ENCODE data around the gene USP54.
A peak's percentile ranks its signal among the peaks of the same experiment; 100 is the strongest.
"Not testable (repeated sequence)": the region's sequence is repeated elsewhere in the genome, so short reads cannot be mapped to it uniquely, and the experiment has no call there.

The USP54 gene

GRCh38 chr10:73590881-73591799 is at the start of gene USP54:
Gene USP54, minus strand, starts transcription at chr10:73591342. Its CDS starts 15,684 bp downstream, at chr10:73575658.
- DNase-seq (ENCODE audit: low read depth) = peak; percentile 56

DNA sequence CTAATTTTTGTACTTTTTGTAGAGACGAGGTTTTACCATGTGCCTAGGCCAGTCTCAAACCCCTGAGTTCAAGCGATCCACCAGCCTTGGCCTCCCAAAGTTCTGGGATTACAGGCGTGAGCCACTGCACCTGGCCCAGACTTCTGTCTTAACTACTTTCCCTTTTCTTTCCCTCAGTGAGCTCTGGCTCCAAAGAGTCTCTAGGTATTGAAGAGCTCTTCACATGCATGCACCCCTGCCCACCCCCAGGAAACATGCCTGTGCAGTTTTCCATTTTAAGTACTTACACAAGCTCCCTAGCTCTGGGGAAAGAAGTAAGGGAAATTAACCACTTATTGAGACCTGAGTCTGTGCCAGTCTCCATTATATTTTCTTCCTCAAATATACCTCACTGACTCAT is 48.1 kb upstream of the USP54 start:
- no peak for DNase-seq (ENCODE audit: low read depth)

DNA sequence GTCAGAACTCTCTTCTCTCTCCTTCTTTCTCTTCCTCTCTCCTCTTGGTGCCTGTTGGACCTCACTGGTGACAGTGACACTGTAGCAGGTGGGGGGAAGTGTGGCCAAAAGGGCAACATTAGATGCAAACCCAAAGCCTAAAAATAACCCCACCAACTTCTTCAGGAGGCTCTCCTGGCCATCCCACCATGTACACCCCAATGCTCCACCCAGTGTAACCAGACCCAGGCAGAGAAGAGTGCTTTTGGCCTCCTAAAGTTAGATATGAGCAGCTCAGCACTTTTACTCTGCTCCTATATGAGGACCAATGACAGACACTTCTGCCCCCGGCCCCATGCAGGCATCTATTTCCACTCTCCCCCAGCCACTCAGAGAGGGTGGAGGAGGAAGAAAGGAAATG is 44.6 kb upstream of the USP54 start:
- DNase-seq (ENCODE audit: low read depth) = no peak

- no peak for DNase-seq (ENCODE audit: low read depth)
These were observed 43.3 kb upstream of the USP54 start for GRCh38 chr10:73634421-73634820.

GRCh38 chr10:73629165-73629564 is 38.0 kb upstream of the USP54 start:
- no peak for DNase-seq (ENCODE audit: low read depth)

DNA sequence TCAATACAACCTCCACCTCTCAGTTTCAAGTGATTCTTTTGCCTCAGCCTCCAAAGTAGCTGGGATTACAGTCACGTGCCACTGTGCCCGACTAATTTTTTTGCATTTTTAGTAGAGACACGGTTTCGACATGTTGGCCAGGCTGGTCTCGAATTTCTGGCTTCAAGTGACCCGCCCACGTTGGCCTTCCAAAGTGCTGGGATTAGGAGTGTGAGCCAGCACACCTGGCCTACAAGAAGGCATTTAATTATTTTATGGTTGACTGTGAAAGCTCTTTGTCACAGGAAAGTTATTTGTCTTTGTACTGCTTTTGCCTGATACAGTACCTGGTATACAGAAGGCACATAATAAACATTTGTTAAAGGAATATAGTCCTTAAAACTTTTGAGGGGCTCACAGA is 37.3 kb upstream of the USP54 start:
- no peak for DNase-seq (ENCODE audit: low read depth)

DNA sequence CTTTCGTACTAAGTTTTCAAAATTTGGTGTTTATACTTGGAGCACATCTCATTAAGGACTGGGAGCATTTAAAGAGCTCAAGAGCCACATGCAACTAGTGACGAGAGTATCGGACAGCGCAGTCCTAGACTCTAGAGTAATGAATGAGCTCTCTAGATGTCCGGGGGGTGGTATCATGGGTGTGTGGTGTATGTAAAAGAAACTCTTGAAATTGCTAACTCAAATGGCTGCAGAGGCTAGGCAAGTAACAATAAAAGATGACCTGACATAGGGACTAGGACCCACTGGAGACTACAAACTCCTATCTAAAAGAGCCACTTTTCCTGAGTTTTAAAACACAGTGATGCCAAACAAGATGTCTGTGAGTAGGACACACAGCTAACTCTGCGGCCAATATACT is 36.2 kb upstream of the USP54 start:
- no peak for DNase-seq (ENCODE audit: low read depth)

- DNase-seq (ENCODE audit: low read depth) = peak; percentile 98
These were observed 35.0 kb upstream of the USP54 start for GRCh38 chr10:73625884-73626752.

DNA sequence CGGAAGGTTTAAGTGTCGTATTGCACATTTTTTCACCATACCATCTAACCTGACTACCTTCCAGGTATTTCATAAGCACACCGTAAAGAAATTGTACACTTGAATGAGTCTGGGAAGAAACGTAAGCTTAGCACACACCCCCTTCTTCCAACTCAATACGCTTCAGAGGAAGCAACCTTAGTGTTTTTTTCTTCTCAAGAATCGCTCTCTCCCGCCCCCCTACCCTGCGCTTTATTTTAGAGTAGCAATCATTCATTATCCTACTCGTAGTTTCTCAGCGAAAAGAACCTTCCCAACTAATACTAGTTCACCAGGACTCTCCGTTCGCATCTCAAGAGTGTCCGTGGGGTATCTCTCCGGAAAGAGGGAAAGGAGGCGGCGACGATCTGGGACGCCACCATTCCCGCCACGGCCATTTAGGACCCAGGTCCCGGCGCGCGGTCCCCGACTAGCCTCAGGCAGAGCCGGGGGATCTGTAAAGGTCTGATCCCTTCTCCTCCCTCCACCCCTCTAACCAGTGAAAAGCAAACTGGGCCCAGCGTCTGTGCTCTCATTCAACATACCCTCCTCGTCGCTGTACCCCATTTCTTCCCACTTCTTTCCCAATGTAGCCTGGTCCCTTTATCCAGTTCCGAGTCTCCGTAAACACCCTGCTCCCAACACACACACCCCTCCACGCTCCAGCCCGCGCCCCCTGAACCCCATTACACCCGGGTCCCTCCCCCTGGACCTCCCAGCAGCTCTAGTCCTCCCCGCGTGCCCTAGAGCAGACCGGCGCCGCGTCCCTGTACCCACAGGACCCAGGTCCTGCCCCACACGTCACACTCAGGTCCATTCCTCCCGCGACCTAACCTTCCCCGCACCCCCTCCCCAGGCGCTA is 34.1 kb upstream of the USP54 start:
- peak; percentile 7 for DNase-seq (ENCODE audit: low read depth)

DNA sequence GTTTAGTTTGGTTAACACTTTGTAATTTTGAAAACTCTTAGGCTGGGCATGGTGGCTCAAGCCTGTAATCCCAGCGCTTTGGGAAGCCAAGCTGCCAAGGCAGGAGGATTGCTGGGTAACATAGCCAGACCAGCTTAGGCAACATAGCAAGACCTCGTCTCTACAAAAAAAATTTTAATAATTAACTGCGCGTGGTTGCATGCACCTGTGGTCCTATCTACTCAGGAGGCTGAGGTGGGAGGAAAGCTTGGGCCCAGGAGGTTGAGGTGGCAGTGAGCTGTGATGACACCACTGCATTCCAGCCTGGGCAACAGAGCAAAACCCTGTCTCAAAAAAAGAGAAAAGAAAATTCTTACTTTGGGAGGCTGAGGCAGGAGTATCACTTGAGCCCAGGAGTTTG is 31.9 kb upstream of the USP54 start:
- DNase-seq (ENCODE audit: low read depth) = no peak

DNA sequence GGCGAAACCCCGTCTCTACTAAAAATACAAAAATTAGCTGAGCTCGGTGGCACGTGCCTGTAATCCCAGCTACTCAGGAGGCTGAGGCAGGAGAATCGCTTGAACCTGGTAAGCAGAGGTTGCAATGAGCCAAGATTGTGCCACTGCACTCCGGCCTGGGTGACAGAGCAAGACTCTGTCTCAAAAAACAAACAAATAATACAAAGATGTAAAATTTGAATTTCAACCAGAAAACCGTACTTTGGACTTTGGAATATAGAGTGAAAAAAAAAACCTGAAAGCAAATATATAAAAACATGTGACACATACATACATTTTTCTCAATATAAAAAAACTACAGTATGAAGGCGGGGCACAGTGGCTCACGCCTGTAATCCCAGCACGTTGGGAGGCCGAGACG is 29.8 kb upstream of the USP54 start:
- DNase-seq (ENCODE audit: low read depth) = not testable (repeated sequence)

GRCh38 chr10:73617143-73617542 is 26.0 kb upstream of the USP54 start:
- not testable (repeated sequence) for DNase-seq (ENCODE audit: low read depth)

DNA sequence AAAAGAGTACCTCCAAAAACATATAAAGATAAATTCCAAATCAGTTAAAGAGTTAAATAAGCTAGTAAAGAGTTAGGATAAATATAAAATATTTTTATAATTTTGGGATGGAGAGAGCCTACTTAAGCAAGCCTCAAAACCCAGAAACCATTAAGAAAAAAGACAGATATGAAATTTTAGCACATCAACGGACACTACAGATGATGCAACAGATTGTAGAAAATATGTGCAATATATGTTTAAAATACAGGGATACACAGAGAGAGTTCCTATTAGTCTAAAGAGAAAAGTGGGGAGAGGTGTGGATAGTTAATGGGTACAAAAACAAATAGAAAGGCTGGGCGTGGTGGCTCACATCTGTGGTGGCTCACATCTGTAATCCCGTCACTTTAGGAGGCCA is 23.6 kb upstream of the USP54 start:
- no peak for DNase-seq (ENCODE audit: low read depth)

DNA sequence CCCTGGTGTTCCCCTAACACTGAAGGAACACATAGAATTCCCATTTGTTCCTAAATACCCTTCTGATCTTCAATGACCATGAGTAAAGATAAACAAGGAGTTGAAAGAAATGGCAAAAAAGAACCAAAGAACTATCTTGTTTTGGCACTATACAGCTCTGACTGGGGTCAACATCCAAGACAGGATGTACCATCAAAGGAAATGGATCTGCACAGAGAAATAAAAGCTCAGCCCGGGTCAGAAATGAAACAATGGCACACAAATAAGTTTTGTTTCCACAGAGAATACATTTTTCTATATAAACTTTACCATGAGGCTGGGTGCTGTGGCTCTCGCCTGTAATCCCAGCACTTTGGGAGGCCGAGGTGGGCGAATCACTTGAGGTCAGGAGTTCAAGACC is 18.0 kb upstream of the USP54 start:
- no peak for DNase-seq (ENCODE audit: low read depth)

DNA sequence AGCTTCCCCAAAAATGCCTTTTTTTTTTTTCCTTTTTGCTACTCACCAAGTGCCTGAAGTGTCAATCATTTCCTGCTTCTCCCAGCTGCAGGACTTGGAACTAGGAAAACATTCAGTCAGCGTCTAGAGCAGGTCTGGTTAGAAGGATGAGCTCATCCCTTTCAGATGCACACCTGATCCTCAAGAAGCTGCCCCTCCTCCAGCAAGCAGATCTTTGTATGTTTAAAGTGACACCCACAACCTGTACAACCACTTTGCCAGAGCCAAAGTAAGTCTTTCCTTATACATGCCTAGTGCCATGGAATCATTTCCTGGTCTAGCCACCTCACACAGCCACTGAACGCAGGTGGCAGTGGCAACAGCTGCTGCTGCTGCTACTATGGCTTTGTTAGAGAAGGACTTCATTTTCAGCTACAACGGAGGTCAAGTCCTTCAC is 10.4 kb upstream of the USP54 start:
- DNase-seq (ENCODE audit: low read depth) = no peak

DNA sequence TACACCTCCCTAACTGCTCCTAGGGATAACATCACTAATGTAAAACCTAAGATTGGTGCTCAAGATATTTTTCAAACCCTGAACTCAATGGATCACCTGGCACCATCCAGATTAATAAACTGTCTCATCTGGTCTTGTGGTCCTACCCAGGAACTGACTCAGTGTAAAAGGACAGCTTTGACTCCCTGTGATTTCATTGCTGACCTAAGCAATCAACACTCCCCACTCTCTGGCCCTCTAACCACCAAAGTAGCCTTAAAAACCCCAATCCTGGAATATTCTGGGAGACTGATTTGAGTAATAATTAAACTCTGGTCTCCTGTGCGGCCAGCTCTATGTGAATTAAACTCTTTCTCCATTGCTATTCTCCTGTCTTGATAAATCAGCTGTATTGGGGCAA is 6.2 kb upstream of the USP54 start:
- DNase-seq (ENCODE audit: low read depth) = no peak

DNA sequence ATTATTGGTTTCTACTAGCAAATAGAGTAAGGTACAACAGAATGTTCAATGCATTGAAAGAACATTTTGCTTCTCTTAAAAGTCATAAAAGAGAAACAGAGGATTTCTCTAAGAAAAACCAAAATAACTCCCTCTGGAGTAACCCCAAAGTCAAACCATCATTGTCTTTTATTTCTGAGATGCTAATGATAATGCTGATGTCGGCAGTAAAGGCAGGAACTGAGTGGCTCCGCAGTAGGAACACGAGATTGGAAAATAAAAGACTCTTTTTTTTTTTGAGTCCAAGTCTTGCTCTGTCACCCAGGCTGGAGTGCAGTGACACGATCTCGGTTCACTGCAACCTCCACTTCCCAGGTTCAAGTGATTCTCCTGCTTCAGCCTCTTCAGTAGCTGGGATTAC is 2.7 kb upstream of the USP54 start:
- DNase-seq (ENCODE audit: low read depth) = no peak

DNA sequence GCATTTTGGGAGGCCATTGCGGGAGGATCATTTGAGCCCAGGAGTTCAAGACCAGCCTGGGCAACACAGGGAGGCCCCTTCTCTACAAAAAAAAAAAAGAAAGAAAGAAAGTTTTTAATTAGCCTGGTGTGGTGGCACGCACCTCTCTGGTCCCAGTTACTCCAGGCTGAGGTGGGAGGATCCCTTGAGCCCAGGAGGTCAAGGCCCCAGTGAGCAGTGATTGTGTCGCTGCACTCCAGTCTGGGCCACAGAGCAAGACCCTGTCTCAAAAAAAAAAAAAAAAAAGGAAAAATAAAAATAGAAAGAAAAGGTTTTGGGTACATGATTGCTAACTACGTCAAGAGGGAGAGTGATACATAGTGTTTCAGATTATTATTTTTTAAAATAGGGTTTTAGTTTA is 2.0 kb upstream of the USP54 start:
- DNase-seq (ENCODE audit: low read depth) = no peak

GRCh38 chr10:73591935-73592699 is 975 bp upstream of the USP54 start:
- peak; percentile 35 for DNase-seq (ENCODE audit: low read depth)

GRCh38 chr10:73589563-73590126 is 1.5 kb downstream of the USP54 start:
- peak; percentile 43 for DNase-seq (ENCODE audit: low read depth)

GRCh38 chr10:73588656-73589055 is 2.5 kb downstream of the USP54 start:
- no peak for DNase-seq (ENCODE audit: low read depth)
